GM23338 (cell line): Measurements from ENCODE around the gene GCDH.
A peak's percentile ranks its signal among the peaks of the same experiment; 100 is the strongest.

ENCODE experiments used
- CREB1 ChIP-seq: fragments of 250-450 bp; sonication (Bioruptor Pico); IDR thresholded peaks from 2 replicates; pipeline ENCODE4 v1.5.0; 2020; ENCODE audit warnings: low read depth, mild to moderate bottlenecking, moderate library complexity
- CTCF ChIP-seq, 2 experiments: fragments of 200-600 bp in 1 of 2; sonication (generic) in 1 of 2; conservative IDR thresholded peaks; 2 replicates each; pipeline versions ENCODE4 v1.5.1 to v1.6.1; 2016 to 2017; ENCODE audit warnings: antibody characterized with exemption in 2 of 2, low read depth in 2 of 2, mild to moderate bottlenecking in 2 of 2, moderate library complexity in 1 of 2
- ETS1 ChIP-seq: IDR thresholded peaks from 2 replicates; pipeline ENCODE4 v1.6.1; 2016; ENCODE audit warnings: antibody characterized with exemption
- POLR2AphosphoS5 ChIP-seq: IDR thresholded peaks from 2 replicates; pipeline ENCODE4 v1.6.1; 2016; ENCODE audit warnings: antibody characterized with exemption, low read depth

- peak; percentile 77 for TF ChIP-seq POLR2AphosphoS5
- no peak for TF ChIP-seq CTCF (conservative IDR thresholded peaks at IDR 0.05; ENCODE audit: low read depth in 2 of 2)
- TF ChIP-seq CREB1 = peak; percentile 94
- TF ChIP-seq ETS1 = 0 out of 2 replicates have a peak, but pooled peaks have one; percentile 8
Observed at GRCh38 chr19:12890787-12891552, at the start of gene GCDH.
